Esophagus muscularis mucosa (tissue), 4 donors: Measurements from ENCODE around the gene FILIP1L.

Experiments
- CTCF ChIP-seq, 3 experiments: fragments of 200-600 bp in 2 of 3; fragments of 450-650 bp in 1 of 3; sonication (generic) in 2 of 3; IDR thresholded peaks; one replicate each; pipeline ENCODE4 v1.5.1; 2017 to 2019; ENCODE audit warnings: antibody characterized with exemption in 3 of 3, mild to moderate bottlenecking in 2 of 3, moderate library complexity in 1 of 3
- EP300 ChIP-seq: sonication (generic); formaldehyde crosslinking; IDR thresholded peaks from one replicate; pipeline ENCODE4 v1.6.1; 2017; ENCODE audit warnings: antibody characterized with exemption
- POLR2A ChIP-seq: fragments of 450-650 bp; IDR thresholded peaks from one replicate; pipeline ENCODE4 v1.6.1; 2017; ENCODE audit warnings: antibody characterized with exemption, moderate library complexity, mild to moderate bottlenecking, low read depth

GRCh38 chr3:99895703-99896441 is 218.4 kb downstream of the FILIP1L start:
- no peak for TF ChIP-seq CTCF (IDR thresholded peaks at IDR 0.05)
- no peak for TF ChIP-seq POLR2A
- TF ChIP-seq EP300, result no peak
